OCI-LY1 (cell line): ENCODE data around the gene MBD6.

Source experiments
- H2AFZ ChIP-seq: fragments of 200-600 bp; sonication (generic), shearing (Covaris generic); 2 replicates; pipeline ENCODE4 v1.6.0; 2014; ENCODE audit warnings: antibody characterized with exemption, mild to moderate bottlenecking, low read length
- H3F3A ChIP-seq: fragments of 200-600 bp; sonication (generic), shearing (Covaris generic); 2 replicates; pipeline ENCODE4 v1.6.0; 2014; ENCODE audit warnings: mild to moderate bottlenecking, antibody characterized with exemption, low read length, moderate library complexity; ENCODE audit not compliant: insufficient read depth
- H3K27ac ChIP-seq: fragments of 200-600 bp; sonication (generic); 2 replicates; pipeline ENCODE4 v1.5.1; 2014; ENCODE audit warnings: low read length, mixed run types, mild to moderate bottlenecking, low read depth; ENCODE audit not compliant: poor library complexity, severe bottlenecking
- H3K27me3 ChIP-seq: fragments of 200-600 bp; sonication (generic); 2 replicates; pipeline ENCODE4 v1.6.0; 2014; ENCODE audit warnings: antibody characterized with exemption, mild to moderate bottlenecking, low read length, moderate library complexity; ENCODE audit not compliant: insufficient read depth
- H3K36me3 ChIP-seq: fragments of 200-600 bp; sonication (generic); 2 replicates; pipeline ENCODE4 v1.6.1; 2014; ENCODE audit warnings: mild to moderate bottlenecking, antibody characterized with exemption, low read length, moderate library complexity, mixed read lengths; ENCODE audit not compliant: insufficient read depth
- H3K4me1 ChIP-seq: fragments of 200-600 bp; sonication (generic); 2 replicates; pipeline ENCODE4 v1.5.1; 2014; ENCODE audit warnings: mild to moderate bottlenecking, low read length, moderate library complexity; ENCODE audit not compliant: insufficient read depth, severe bottlenecking
- H3K4me2 ChIP-seq: fragments of 200-600 bp; sonication (generic), shearing (Covaris generic); 2 replicates; pipeline ENCODE4 v1.6.1; 2014; ENCODE audit warnings: low read length
- H3K4me3 ChIP-seq: fragments of 200-600 bp; sonication (generic); 2 replicates; pipeline ENCODE4 v1.5.1; 2014; ENCODE audit warnings: low read length, low read depth, mild to moderate bottlenecking, mixed read lengths; ENCODE audit not compliant: poor library complexity, severe bottlenecking
- H3K79me2 ChIP-seq: fragments of 200-600 bp; shearing (Covaris generic); 2 replicates; pipeline ENCODE4 v1.6.1; 2016; ENCODE audit warnings: mixed run types, low read length, mixed read lengths; ENCODE audit not compliant: insufficient read depth
- H3K9ac ChIP-seq: fragments of 200-600 bp; sonication (generic), shearing (Covaris generic); 2 replicates; pipeline ENCODE4 v1.6.1; 2014; ENCODE audit warnings: mild to moderate bottlenecking, low read length, mixed read lengths
- H3K9me2 ChIP-seq: fragments of 200-600 bp; sonication (generic), shearing (Covaris generic); 2 replicates; pipeline ENCODE4 v1.6.1; 2014; ENCODE audit warnings: low read depth, mild to moderate bottlenecking, low read length, mixed read lengths
- H3K9me3 ChIP-seq: fragments of 200-600 bp; shearing (Covaris generic); 2 replicates; pipeline ENCODE4 v1.6.1; 2014; ENCODE audit warnings: low read length, mixed read lengths
- H4K20me1 ChIP-seq: fragments of 200-600 bp; sonication (generic), shearing (Covaris generic); 2 replicates; pipeline ENCODE4 v1.6.0; 2016; ENCODE audit warnings: mild to moderate bottlenecking, low read length; ENCODE audit not compliant: insufficient read depth
- EZH2 ChIP-seq: fragments of 200-600 bp; sonication (generic), shearing (Covaris generic); IDR thresholded peaks from 2 replicates; pipeline ENCODE4 v1.8.0; 2017; ENCODE audit warnings: borderline replicate concordance, mixed run types, mild to moderate bottlenecking, antibody characterized with exemption, low read length, moderate library complexity, mixed read lengths
- TF ChIP-seq, protein P1 (sequence below): fragments of 200-600 bp; sonication (generic), shearing (Covaris generic); IDR thresholded peaks from 2 replicates; pipeline ENCODE4 v1.5.1; 2017; ENCODE audit warnings: mild to moderate bottlenecking, antibody characterized with exemption, low read length, moderate library complexity, mixed read lengths

The MBD6 gene

DNA sequence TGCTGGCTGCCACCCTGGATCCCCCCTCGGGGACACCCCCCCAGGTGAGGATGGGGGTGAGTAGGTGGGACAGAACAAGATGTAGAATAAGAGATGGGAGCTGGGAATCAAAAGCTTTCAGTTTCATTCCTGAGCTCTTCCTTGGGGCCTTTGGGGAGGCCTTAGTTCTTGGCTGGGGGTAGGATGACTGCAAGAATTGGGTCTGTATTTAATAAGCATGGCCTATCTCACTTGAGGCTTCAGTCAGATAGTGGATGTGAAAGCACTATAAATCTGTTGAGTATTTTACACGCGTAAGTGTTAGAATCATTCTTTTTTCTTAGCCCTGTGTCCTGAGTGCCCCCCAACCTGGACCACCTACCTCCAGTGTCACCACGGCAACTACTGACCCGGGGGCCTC lies 4.6 kb downstream of the MBD6 start:
- Histone ChIP-seq H3K4me3 (no peak overlapping the region), H3F3A (0 out of 2 replicates have a peak, but pooled peaks cover under 1% of the 10 kb centered on the region), H3K4me1 (peaks cover 22% of the 10 kb centered on the region), H3K9ac (no peak overlapping the region), H4K20me1 (no peaks in the 10 kb centered on the region), H3K4me2 (no peak overlapping the region), H3K27me3 (no peaks in the 10 kb centered on the region), H3K9me3 (no peaks in the 10 kb centered on the region), H3K9me2 (no peaks in the 10 kb centered on the region), H3K36me3 (peaks cover 66% of the 10 kb centered on the region), H3K79me2 (no peaks in the 10 kb centered on the region), H3K27ac (no peak overlapping the region), H2AFZ (no peak overlapping the region)
- TF ChIP-seq, protein P1, sequence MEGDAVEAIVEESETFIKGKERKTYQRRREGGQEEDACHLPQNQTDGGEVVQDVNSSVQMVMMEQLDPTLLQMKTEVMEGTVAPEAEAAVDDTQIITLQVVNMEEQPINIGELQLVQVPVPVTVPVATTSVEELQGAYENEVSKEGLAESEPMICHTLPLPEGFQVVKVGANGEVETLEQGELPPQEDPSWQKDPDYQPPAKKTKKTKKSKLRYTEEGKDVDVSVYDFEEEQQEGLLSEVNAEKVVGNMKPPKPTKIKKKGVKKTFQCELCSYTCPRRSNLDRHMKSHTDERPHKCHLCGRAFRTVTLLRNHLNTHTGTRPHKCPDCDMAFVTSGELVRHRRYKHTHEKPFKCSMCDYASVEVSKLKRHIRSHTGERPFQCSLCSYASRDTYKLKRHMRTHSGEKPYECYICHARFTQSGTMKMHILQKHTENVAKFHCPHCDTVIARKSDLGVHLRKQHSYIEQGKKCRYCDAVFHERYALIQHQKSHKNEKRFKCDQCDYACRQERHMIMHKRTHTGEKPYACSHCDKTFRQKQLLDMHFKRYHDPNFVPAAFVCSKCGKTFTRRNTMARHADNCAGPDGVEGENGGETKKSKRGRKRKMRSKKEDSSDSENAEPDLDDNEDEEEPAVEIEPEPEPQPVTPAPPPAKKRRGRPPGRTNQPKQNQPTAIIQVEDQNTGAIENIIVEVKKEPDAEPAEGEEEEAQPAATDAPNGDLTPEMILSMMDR = no peak
- TF ChIP-seq EZH2 = no peak

DNA sequence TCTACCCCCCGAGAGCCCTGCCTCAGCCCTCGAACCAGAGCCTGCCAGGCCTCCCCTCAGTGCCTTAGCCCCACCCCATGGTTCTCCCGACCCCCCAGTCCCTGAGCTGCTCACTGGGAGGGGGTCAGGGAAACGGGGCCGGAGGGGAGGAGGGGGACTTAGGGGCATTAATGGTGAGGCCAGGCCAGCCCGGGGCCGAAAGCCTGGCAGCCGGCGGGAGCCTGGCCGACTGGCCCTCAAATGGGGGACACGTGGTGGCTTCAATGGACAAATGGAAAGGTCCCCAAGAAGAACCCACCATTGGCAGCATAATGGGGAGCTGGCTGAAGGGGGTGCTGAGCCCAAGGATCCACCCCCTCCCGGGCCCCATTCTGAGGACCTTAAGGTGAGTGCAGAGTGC lies 5.6 kb downstream of the MBD6 start:
- Histone ChIP-seq H3K79me2 (no peaks in the 10 kb centered on the region), H3K9me2 (no peaks in the 10 kb centered on the region), H3K27me3 (no peaks in the 10 kb centered on the region), H4K20me1 (no peaks in the 10 kb centered on the region), H3K9me3 (no peaks in the 10 kb centered on the region), H3K4me1 (peaks cover 19% of the 10 kb centered on the region), H2AFZ (no peak overlapping the region), H3K4me3 (no peak overlapping the region), H3K36me3 (peaks cover 76% of the 10 kb centered on the region), H3K27ac (no peak overlapping the region), H3F3A (no peaks in the 10 kb centered on the region), H3K4me2 (no peak overlapping the region), H3K9ac (no peak overlapping the region)
- TF ChIP-seq EZH2 = no peak
- TF ChIP-seq, protein P1 = no peak

DNA sequence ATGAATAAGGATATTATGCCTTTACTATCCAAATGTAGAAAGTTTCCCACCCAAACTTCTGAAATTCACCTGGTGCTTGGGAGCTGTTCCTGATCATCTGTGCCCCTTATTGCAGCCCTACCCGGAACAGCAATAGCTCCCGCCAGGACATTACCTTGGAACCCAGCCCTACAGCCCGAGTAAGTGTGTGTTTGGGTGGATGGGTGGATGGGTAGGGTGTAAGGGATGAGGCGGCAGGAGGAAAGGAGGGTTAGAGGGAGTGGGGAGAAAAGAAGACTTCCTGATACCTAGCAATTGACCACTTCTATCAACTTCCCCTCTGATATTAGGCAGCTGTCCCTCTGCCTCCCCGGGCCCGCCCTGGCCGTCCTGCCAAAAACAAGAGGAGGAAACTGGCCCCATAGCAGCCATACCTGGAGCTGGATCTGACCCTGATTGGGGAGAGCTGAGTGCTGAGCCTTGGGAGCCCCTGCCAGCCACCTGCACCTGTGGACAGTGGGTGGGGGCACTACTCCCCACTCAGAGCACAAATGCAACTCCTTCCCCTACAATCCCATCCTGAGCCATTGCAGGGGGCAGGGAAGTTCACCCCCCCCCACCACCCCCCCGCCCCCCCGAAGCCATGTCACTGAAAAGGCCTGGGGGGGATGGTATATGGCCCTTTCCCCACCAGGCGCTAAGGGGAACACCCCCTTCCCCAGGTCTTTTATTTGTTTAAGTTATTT lies 6.4 kb downstream of the MBD6 start:
- Histone ChIP-seq H3F3A (no peaks in the 10 kb centered on the region), H3K9ac (no peak overlapping the region), H3K4me2 (no peak overlapping the region), H3K4me3 (no peak overlapping the region), H3K36me3 (peaks cover 81% of the 10 kb centered on the region), H3K9me3 (no peaks in the 10 kb centered on the region), H3K9me2 (no peaks in the 10 kb centered on the region), H3K79me2 (no peaks in the 10 kb centered on the region), H2AFZ (no peak overlapping the region), H3K27ac (no peak overlapping the region), H3K27me3 (no peaks in the 10 kb centered on the region), H3K4me1 (peaks cover 12% of the 10 kb centered on the region), H4K20me1 (no peaks in the 10 kb centered on the region)
- TF ChIP-seq, protein P1 = no peak
- no peak for TF ChIP-seq EZH2
